ENCODE measurements around the gene C1QTNF5.
A peak's percentile ranks its signal among the peaks of the same experiment; 100 is the strongest.
"Not testable (repeated sequence)": the region's sequence is repeated elsewhere in the genome, so short reads cannot be mapped to it uniquely, and the experiment has no call there.

C1QTNF5 gene, protein sequence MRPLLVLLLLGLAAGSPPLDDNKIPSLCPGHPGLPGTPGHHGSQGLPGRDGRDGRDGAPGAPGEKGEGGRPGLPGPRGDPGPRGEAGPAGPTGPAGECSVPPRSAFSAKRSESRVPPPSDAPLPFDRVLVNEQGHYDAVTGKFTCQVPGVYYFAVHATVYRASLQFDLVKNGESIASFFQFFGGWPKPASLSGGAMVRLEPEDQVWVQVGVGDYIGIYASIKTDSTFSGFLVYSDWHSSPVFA

DNA sequence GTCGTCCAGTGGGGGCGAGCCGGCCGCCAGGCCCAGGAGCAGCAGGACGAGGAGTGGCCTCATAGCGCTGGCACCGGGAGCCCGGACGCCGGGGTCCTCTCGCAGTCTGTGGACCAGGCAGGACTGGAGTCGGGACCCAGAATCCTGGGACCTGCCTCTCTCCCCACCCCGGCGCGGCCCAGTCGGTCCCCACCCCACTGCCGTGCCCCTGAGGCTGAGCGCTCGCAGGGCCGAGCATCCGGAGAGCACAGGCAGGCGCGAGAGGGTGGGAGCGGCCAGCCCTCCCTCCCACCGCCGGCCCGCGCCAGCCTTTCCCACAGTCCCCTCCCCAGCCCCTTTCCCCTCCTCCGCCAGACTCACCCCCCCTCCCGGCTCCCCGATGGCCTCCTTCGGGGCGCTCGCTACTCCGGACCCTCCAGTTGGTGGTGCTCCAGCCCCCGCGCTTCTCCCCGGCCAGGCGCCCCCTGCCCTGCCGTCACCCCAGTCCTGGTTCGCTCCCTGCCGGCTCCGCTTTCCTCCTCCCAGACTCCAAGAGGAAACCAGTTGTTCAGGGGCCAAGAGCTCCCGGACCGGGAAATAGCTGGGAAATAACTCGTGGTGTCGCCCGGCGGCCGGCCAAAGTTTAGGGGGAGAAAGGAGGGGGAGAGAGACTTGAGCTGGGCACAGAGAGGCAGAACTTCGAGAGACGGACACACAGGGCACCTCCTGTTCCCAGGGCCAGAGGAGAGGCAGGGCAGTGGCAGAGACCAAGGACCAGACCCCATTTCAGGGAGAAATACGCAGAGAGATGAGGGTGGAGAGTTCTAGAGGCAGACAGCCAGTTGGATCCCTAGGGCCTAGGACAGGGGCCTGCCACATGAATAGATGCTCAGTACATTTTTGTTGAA is at the start of gene C1QTNF5:
C1QTNF5 (minus strand) TSS at position 549 of the 887 bp plus-strand sequence; CDS start at position 63, 486 bp downstream.
- no peak for DNase-seq (ENCODE audit: extremely low read depth in 1 of 2, low read depth in 1 of 2)

DNA sequence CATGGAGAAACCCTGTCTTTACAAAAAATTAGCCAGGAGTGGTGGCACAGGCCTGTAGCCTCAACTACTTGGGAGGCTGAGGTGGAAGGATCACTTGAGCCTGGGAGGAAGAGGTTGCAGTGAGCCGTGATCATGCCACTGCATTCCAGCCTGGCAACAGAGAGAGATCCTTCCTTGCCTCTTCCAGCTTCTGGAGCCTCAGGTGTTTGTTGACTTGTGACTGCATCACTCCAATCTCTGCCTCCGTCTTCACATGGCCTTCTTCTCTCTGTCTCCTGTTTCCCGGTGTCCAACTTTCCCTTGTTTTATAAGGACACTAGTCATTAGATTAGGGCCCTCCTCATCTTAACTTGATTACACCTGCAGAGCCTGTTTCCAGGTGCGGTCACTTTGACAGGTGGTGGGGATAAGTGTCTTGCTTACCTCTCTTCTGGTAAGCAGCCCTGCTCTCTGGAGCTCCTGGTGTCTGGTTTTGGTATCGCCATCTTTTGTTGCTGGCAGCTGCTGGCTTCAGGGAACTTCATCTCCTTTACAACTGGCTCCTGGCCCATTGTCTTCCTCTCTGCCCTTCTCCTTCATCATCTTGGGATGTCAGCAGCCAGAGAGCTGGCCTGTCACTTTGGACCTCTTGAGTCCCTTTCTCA is 49.0 kb upstream of the C1QTNF5 start:
- DNase-seq (ENCODE audit: extremely low read depth in 1 of 2, low read depth in 1 of 2), result no peak

DNA sequence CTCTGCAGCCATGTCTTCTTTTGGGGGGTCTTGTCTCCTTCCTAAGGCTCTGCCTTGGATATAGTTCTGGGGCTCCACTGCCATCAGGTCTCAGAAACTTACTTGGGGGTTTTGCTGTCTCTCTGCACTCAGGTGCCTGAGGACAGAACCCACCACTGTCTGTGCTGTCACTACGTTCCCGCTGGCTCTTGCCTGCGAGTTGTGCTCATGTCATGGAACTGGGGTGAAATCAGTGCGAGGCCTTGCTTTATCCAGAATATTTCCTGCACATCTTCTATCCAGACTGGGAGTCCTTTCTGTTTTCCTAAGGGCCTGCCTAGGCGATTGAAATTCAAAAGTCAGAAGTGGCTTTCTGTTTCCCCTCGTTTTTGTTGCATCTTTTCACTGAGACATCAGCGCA is 47.4 kb upstream of the C1QTNF5 start:
- DNase-seq (ENCODE audit: extremely low read depth in 1 of 2, low read depth in 1 of 2), result no peak

DNA sequence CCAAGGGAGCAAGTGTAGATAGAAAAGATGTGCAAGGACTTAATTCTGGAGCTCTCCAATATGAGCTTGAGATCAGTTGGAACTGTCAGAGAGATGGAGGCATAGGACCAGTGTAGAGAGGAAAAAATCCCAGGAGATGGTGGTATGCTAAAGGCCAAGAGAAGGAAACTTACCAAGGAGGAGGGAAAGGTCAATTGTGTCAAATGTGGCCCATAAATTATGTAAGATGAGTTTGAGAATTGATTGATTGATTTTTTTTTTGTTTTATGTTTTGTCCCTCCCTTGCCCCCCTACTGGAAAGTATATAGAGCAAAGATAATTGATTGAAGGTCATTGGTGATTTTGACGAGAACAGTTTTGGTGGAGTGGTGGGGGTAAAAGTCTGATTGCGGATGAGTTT is 43.6 kb upstream of the C1QTNF5 start:
- no peak for DNase-seq (ENCODE audit: extremely low read depth in 1 of 2, low read depth in 1 of 2)

DNA sequence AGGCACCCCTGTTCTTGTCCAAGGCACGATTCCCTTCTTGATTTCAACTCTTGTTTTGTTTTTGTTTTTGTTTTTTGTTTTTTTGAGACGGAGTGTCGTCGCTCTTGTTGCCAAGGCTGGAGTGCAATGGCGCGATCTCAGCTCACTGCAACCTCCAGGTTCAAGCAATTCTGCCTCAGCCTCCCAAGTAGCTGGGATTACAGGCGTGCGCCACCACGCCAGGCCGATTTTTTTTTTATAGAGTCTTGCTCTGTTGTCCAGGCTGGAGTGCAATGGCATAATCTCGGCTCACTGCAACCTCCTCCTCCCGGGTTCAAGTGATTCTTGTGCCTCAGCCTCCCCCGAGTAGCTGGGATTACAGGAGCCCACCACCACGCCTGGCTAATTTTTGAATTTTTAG is 41.8 kb upstream of the C1QTNF5 start:
- DNase-seq (ENCODE audit: extremely low read depth in 1 of 2, low read depth in 1 of 2), result not testable (repeated sequence)

DNA sequence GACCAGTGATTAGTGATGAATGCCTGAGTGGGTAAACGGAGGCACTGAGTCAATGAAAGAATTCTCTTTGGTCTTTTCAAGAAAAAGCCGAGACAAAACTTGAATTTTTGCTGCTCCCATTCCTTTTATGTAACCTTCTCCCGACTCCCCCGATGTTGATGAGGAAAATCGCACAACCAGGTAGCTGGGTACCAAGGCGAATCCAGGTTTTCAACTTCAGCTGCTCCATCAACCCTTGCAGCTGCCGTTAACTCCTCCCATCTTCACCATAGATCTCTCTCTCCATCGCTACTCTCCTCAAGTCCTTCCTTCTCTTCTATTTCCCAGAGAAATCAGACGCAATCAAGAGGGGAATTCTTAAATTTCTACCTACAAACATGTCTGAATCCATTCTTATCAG is 41.4 kb upstream of the C1QTNF5 start:
- no peak for DNase-seq (ENCODE audit: extremely low read depth in 1 of 2, low read depth in 1 of 2)

DNA sequence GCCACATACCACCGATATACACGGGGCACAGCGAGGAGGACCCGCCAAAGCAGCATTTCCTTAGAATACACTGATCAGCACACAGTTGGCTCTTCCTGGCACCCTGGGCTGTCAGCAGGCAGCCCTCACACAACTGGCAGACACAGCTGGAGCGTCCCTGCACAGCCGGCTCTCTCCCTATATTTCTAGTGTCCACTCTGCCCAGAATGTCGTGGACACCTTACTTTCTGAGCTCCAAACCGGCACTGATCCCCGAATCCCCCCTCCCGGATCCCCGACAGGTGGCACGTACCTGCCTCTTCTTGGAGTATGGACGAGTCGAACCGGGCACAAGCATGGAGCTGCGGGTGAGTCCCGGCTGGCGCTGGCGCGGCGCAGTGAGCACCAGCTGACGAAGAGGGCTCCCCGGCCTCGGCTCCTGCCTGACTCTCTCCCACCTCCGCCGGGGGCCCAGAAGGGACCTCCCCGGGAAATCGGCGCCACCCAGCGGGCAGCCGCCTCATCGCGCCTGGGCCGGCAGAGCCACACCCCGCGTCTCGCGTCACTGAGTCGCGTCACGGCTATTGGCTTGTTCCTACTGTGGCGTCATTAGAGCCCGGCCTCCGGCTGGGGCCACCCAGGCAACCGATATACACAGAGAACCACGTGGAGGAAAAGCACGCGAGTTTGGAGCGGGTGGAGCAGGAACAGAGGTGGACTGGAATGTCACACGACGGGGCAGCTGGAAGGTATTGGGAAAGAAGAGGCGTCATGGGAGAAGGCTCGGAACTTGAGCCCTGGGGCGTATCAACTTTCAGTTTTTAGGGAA is 40.7 kb upstream of the C1QTNF5 start, which contains the start of gene USP2:
USP2 (minus strand) TSS at position 510 of the 808 bp plus-strand sequence. CDS start 8,210 bp downstream, outside the sequence.
- DNase-seq (ENCODE audit: extremely low read depth in 1 of 2, low read depth in 1 of 2), result peak; percentile 91 to 94

DNA sequence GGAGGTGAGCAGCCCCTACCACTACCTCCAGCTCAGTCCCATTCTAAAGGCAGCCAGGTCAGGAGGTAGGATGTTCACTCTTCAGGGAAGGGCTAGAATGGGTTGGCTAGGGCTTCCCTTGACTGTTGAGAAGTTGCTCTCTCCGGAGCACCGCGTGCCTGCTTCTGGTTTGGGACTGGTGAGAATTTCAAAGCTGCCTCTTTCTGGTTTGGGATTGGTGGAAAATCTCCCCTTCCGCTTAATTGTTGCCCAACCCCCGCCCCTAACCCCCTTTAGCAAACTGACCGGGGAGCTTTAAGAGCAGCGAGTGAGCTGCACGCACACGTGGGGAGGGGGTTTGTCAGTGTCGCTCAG is 40.1 kb upstream of the C1QTNF5 start:
- no peak for DNase-seq (ENCODE audit: extremely low read depth in 1 of 2, low read depth in 1 of 2)

DNA sequence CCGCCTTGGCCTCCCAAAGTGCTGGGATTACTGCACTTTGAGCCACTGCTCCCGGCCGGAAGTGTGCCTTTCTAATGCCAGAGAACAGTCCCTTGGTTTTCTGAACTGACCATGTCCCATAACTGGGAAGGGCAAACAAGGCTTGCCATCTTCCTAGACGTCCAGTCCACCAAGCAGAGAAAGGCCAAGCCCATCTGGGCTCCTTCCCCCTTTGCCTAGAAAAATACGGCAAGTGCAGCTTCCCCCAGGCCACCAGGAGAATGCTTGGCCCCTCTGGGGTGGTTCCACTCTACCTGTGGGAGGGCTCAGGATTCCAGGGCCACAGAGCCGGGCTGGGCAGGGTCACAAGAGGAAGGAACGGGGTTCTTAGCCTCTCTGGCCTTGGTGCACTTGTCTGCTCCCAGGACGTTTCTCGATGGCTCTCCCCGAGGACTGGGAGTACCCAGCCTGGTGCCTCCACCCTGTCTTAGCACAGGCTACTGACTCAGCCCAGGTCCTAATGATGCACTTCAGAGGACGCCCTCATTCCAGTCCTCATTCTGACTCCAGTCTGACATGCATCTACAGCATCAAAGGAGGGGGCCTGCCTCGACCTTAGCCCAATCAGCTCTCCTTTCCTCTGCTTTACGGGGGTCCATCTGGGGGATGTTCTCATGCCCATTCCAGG is 39.6 kb upstream of the C1QTNF5 start:
- DNase-seq (ENCODE audit: extremely low read depth in 1 of 2, low read depth in 1 of 2), result no peak

DNA sequence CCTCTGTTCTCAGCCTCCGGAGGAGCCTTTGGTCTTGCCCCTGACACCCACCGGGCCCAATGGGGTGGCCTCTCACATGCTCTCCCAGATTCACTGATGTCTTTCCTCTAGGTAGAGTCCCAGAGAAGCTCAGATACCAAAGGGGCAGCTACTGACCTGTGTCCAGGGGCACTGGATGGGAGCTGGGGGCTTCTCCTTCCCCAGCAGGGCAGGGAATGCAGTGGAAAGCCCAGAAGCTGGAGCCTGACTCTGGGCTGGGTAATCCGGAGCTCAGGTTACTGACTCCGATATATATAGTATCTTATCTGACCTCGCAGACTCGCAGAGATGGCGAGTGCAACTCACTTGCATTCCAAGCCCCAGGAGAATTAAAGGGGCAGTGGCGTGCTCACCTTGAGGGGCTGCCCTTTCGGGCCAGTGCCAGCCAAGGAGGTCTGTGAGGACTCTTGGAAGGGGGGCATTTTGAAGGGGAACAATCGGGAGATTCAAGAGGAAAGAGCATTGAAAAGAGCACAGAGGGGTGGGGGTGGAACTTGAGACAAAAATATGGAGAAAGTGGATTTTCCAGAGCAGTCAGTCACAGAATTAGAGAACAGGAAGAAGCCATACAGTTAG is 38.3 kb upstream of the C1QTNF5 start:
- no peak for DNase-seq (ENCODE audit: extremely low read depth in 1 of 2, low read depth in 1 of 2)

DNA sequence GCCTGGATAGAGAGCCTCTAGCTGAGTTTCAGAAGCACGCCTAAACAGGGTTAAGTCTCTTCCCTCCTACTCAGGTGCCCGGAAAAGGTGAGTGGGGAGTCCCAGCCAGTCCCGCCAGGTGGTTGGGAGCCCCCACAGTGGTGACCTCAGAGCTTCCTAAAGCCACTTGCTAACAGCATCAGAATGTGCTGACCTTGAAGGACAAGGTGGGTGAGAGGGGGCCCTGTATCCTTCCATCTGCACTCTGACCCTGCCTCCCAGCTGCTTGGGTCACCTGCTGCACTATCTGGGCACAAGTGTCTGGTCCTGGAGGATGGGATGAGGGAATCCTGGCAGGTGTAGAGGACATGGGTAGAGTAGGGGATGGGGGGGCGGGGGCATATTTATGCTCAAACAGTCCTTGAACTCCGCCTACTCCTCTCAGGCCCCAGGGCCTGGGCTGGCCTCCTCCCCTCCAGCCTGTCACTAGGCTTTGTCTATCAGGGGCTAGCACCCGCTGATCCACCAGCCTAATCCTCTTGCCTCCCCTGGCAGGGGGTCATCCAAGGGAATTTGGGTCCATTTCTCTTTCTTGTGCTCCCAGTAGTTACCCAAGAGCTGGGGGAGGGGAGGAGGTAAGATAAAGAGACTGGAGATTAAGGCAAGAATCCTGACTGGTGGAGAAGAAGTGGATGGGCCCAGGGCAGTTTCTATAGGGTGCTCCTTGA is 37.4 kb upstream of the C1QTNF5 start:
- DNase-seq (ENCODE audit: extremely low read depth in 1 of 2, low read depth in 1 of 2), result no peak

DNA sequence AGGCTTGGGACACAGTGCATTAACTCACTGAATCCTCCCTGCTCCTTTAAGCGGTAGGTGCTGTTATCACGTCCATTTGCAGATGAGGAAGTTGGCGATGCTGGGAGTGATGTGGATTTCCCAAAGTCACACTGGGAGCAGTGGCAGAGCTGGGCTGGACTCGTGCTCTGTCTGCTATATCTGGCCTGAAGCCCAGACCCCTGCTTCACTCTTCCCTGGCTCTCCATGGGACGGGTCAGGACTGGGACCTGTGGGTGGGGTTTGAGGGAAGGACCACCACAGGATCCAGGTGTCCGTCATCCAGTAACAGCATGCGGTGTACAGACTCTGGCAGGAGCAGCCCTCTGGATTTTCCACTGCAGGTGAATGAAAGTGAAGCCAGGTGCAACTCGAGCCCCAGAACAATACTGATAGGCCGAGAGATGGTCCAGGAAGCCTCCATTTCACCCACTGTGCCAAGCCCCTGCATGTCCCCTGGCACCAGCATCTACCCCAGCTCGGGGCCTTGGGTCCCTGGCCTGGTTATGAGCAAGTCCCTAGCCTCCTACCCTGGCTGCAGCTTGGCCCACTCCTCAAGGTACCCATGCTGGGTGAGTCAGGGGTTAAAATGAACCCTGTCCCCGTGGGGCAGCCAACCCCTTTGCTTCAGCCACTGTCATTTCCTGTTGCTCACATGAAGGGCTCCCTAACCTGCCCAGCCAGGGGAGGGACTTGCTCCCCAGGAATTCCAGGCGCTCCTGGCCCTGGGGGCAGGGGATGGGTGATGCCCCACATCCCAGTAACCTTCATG is 36.6 kb upstream of the C1QTNF5 start:
- no peak for DNase-seq (ENCODE audit: extremely low read depth in 1 of 2, low read depth in 1 of 2)

DNA sequence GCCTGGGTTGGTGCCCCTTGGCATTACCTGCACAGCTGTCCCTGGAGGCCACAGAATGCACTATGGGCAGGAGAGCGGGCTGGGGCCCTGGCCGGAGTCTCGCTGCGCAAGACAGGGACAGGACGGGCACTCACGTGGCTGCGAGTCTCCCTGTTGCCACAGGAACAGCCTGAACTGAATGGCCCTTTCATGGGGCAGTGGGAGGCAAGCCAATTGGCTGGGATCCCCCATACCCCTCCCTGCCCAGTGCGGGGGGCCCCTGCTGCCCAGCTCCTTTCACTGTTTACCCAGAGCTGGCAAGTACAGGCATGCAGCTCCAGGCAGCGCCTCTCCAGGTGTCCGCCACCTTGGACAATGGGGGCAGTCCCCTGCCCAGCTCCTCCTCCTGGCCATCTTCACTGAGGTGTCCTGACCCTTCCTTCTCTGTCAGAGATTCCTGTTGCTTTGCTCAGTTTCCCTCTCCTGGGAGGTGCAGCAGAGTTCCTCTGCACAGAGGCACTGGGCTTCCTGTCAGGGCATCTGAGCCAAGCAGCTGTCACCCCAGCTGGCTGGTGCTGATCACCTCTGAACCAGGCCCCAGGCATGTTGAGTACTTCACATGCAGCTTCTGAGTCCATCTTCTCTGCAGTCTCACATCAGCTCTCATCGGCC is 35.6 kb upstream of the C1QTNF5 start:
- DNase-seq (ENCODE audit: extremely low read depth in 1 of 2, low read depth in 1 of 2), result no peak

DNA sequence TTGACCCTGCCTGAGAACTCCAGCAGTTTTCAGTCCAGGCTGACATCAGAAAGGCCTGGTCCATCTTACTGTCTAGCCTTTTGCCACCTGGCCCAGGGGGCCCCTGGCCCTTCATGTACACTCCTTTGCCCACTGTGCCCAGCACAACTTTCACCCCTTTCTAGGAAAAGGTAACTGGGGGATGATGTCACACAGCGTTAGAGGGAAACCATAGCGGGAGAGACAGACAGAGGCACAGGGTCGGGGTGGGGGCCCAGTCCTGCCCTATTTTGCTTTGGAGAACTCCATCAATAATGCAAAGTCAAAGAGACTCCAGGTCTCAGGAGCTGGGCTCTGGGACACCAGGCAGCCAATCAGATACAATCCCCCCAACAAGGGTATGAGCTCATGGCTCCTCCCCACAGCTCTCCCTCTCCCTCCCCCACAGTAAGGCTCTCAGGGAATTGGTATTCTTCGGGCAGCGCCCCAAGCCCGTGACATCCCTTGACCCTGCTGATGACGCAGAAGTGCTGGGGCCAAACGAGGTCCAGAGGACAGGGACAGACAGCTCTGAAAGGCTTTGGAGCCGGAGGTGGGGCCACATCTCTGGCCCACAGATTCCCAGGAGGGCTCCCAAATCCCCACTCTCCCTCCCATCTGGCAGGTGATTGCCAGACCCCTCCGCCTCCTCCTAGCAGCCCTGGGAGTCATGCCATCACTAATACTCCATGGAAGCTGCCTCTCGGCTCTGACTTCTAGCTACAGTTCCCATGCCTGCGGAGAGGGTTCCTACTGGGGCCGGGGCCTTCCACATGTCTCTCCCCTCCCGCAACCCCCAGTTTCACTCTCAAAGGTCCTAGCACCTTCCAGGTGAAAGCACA is 34.9 kb upstream of the C1QTNF5 start:
- no peak for DNase-seq (ENCODE audit: extremely low read depth in 1 of 2, low read depth in 1 of 2)

DNA sequence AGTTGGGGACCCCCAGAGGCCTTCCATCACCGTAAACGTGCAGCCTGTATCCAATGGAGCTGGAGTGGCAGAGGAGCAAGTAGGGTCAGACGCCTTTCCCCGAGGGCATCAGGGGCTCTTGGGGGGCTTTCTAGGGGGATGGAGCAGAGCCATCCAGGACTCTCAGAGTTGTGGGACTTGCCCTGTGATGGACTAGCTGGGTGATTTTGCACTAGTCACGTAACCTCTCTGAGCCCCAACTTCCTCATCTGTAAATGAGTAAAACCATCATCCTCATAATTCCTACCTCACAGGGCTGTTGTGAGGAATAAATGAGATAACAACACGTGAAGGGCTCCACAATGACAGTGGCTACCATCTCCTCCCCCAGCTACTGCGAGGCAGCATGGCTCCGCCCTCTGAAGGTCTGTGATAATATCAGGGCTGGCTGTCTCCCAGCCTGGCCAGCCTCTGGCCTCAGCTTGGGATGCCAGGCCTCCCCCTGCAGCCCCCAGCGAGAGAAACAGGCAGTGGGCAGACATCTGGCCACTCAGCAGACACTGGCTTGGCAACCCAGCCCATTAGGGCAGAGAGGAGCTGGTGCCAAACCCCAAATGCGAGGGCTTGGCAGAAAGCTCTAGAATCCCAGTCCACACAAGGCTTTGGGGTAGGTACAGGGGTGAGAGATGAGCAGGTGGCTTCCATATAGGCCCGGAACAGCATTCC is 34.1 kb upstream of the C1QTNF5 start:
- DNase-seq (ENCODE audit: extremely low read depth in 1 of 2, low read depth in 1 of 2), result no peak

DNA sequence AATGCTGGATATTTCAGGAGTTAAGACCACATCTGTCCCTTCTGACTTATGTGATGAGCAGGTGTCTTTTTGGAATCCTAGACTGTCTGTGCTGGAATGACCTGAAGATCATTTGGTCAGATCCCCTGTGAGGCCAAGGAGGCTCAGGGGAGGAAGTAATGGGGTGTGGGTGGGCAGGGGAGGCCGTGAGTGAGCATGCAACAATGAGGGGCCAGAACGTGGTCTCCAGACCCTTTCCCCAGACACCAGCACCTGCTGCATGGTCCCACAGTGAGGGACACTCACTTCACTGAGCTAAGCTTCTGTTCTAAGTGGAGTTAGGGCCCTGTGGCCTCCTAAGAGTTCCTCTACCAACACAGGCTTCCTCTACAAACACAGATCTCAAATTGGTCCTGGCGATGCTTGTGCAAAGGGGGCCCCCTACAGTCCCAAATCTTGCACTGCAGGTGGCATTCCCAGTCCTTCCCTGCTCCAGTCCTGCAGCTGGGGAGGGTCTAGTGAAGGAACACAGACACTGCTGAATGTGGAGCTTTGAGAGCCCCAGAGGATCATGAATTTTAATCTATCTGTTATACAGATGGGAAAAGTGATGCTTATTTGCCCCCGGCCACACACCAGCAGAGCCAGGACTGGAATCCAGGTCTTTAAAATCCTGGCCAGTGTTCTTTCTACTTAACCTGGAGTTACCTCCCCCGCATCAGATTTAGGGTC is 33.4 kb upstream of the C1QTNF5 start:
- DNase-seq (ENCODE audit: extremely low read depth in 1 of 2, low read depth in 1 of 2), result no peak
